ENCODE results near the gene ALOX15B. TPM values are rescaled to one million over a fixed set of nuclear protein-coding genes. Genes with fewer than 3 reads are reported as not detected.
A peak's percentile ranks its signal among the peaks of the same experiment; 100 is the strongest.

ALOX15B gene
- total RNA-seq, 1 donor from 2014 or later = 5.8 TPM

GRCh38 chr17:8071496-8071895 is 32.6 kb downstream of the ALOX15B start:
- TF ChIP-seq CTCF (IDR thresholded peaks at IDR 0.05; ENCODE audit: insufficient read depth, low read length, severe bottlenecking) = no peak
- DNase-seq (ENCODE audit: low read depth) (no peak), FAIRE-seq (no peak)
- Histone ChIP-seq H3K4me3 (ENCODE audit: low read depth, low read length) (no peak overlapping the region), H3K27me3 (ENCODE audit: control insufficient read depth, insufficient read depth, low read length) (peaks cover 17% of the 10 kb centered on the region), H3K36me3 (ENCODE audit: control insufficient read depth, insufficient read depth, low read length) (no peaks in the 10 kb centered on the region)

- no peak for TF ChIP-seq CTCF (IDR thresholded peaks at IDR 0.05; ENCODE audit: insufficient read depth, low read length, severe bottlenecking)
- DNase-seq (ENCODE audit: low read depth) (no peak), FAIRE-seq (no peak)
- Histone ChIP-seq H3K27me3 (ENCODE audit: control insufficient read depth, insufficient read depth, low read length) (peaks cover 17% of the 10 kb centered on the region), H3K36me3 (ENCODE audit: control insufficient read depth, insufficient read depth, low read length) (no peaks in the 10 kb centered on the region), H3K4me3 (ENCODE audit: low read depth, low read length) (no peak overlapping the region)
Measured at GRCh38 chr17:8072341-8072728, 33.5 kb downstream of the ALOX15B start.

GRCh38 chr17:8072729-8073461 is 34.0 kb downstream of the ALOX15B start:
- FAIRE-seq (no peak), DNase-seq (ENCODE audit: low read depth) (no peak)
- Histone ChIP-seq H3K36me3 (ENCODE audit: control insufficient read depth, insufficient read depth, low read length) (no peaks in the 10 kb centered on the region), H3K27me3 (ENCODE audit: control insufficient read depth, insufficient read depth, low read length) (peaks cover 17% of the 10 kb centered on the region), H3K4me3 (ENCODE audit: low read depth, low read length) (peak overlapping the region; percentile 32)
- TF ChIP-seq CTCF (IDR thresholded peaks at IDR 0.05; ENCODE audit: insufficient read depth, low read length, severe bottlenecking) = no peak

- peaks cover 17% of the 10 kb centered on the region for H3K27me3 ChIP-seq (ENCODE audit: control insufficient read depth, insufficient read depth, low read length)
- peak; percentile 94 for FAIRE-seq
- peak; percentile 100 for TF ChIP-seq CTCF (IDR thresholded peaks at IDR 0.05; ENCODE audit: insufficient read depth, low read length, severe bottlenecking)
Measured at GRCh38 chr17:8073627-8074484, 35.0 kb downstream of the ALOX15B start.

GRCh38 chr17:8074554-8074953 is 35.7 kb downstream of the ALOX15B start:
- DNase-seq (ENCODE audit: low read depth) = no peak
- TF ChIP-seq CTCF (IDR thresholded peaks at IDR 0.05; ENCODE audit: insufficient read depth, low read length, severe bottlenecking) = no peak
- H3K4me3 ChIP-seq (ENCODE audit: low read depth, low read length) = no peak overlapping the region
- H3K27me3 ChIP-seq (ENCODE audit: control insufficient read depth, insufficient read depth, low read length) = peaks cover 17% of the 10 kb centered on the region
- no peak for FAIRE-seq
- H3K36me3 ChIP-seq (ENCODE audit: control insufficient read depth, insufficient read depth, low read length) = no peaks in the 10 kb centered on the region

More at GRCh38 chr17:8073627-8074484, 35.0 kb downstream of the ALOX15B start:
- peak overlapping the region; percentile 32 for H3K4me3 ChIP-seq (ENCODE audit: low read depth, low read length)
- no peaks in the 10 kb centered on the region for H3K36me3 ChIP-seq (ENCODE audit: control insufficient read depth, insufficient read depth, low read length)
- peak; percentile 64 for DNase-seq (ENCODE audit: low read depth)
